ENCODE results near the gene CABLES1.

DNA sequence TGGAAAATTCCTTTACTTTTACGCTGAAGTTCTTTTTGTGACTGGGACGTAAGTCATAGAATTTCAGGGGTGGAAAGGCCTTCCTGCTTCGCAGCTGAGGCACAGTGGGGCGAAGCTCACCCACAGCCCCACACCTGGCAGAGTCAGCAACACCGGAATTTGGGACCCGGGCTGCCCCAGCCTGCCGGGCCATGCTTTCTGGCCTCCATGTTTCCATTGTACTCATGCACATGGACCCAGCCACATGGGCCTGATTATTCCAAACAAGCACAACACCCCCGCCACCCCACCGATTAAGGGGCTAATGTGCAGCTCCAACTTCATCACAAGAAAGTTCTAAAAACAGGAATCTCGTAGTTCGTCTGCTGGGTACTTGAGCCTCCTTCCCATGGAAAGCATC, 82.5 kb downstream of the CABLES1 start:
- TF ChIP-seq POLR2AphosphoS5 (IDR thresholded peaks at IDR 0.05; ENCODE audit: low read depth, low read length) (no peak), TCF7L2 (IDR thresholded peaks at IDR 0.05; ENCODE audit: low read depth, low read length) (no peak)

All from Panc1 (cell line).